Fibroblast of mammary gland (primary cell): ENCODE results near the gene CARTPT.

ENCODE experiments used
- DNase-seq: peaks from one replicate; pipeline ENCODE4 v3.0.0-alpha.2; 2010; ENCODE audit warnings: low read depth
- H3K4me3 ChIP-seq: 2 replicates; pipeline ENCODE4 v1.5.1; 2011; ENCODE audit warnings: low read depth, mild to moderate bottlenecking, low read length, moderate library complexity; ENCODE audit not compliant: control insufficient read depth
- TF ChIP-seq, protein P1 (sequence below): conservative IDR thresholded peaks from 2 replicates; pipeline ENCODE4 v1.5.1; 2011; ENCODE audit warnings: low read depth, low read length, inconsistent platforms; ENCODE audit not compliant: control insufficient read depth, insufficient read depth

Gene CARTPT

DNA sequence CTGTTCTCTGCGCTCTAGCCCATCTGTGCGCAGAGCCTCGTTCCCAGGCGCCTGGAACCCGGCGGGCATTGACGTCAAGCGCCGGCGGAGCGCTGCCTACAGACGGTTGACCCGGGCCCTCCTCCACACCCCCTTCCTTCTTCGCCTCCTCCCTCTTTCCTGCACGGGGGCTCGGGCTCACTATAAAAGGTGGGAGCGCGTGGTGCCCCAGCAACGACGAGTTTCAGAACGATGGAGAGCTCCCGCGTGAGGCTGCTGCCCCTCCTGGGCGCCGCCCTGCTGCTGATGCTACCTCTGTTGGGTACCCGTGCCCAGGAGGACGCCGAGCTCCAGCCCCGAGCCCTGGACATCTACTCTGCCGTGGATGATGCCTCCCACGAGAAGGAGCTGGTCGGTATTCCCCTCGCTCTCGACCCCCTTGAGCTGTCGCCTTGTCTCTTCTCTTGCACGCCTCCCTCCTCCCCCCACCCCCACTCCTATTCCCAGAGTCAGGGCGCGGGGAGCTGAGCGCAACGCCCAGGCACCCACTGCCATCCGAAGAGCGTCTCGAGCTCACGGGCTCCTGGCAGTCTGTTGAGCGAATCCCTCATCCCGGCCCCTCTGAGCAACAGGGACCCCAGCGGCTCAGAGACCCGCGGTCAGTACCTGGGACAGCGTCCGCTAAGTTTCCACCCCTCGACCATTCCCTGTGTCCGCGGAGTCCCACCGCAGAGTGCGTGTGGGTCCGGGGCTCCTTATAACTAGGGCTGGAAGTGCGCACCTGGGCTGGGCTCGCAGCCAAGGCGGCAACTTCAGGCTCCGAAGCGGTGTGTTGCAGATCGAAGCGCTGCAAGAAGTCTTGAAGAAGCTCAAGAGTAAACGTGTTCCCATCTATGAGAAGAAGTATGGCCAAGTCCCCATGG is at the start of gene CARTPT:
TSS of gene CARTPT (plus strand) at position 213 of the 902 bp plus-strand sequence. CDS start at position 232, 19 bp downstream.
- TF ChIP-seq, protein P1, sequence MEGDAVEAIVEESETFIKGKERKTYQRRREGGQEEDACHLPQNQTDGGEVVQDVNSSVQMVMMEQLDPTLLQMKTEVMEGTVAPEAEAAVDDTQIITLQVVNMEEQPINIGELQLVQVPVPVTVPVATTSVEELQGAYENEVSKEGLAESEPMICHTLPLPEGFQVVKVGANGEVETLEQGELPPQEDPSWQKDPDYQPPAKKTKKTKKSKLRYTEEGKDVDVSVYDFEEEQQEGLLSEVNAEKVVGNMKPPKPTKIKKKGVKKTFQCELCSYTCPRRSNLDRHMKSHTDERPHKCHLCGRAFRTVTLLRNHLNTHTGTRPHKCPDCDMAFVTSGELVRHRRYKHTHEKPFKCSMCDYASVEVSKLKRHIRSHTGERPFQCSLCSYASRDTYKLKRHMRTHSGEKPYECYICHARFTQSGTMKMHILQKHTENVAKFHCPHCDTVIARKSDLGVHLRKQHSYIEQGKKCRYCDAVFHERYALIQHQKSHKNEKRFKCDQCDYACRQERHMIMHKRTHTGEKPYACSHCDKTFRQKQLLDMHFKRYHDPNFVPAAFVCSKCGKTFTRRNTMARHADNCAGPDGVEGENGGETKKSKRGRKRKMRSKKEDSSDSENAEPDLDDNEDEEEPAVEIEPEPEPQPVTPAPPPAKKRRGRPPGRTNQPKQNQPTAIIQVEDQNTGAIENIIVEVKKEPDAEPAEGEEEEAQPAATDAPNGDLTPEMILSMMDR, result no peak
- peak; percentile 6 for DNase-seq
- no peak within 1 kb of the TSS for H3K4me3 ChIP-seq

DNA sequence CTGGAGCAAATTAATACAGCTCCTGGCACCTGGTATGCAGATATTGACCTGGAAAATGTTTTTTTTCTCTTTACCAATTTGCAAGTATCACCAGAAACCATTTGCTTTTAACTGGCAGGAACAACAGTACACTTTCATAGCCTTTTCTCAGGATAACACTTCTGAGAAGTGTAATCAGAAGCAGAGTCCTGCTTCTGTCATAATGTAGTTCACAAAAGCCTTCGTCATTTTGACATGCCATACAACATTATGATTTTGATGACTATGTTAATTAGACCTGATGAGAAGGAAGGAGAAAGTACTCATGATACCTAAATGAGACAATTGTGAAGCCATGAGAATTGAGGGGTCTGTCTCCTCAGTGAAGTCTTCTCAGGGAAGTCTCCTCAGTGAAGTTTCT is 41.1 kb upstream of the CARTPT start:
- no peak for DNase-seq
- TF ChIP-seq, protein P1, result no peak
- no peak overlapping the region for H3K4me3 ChIP-seq

DNA sequence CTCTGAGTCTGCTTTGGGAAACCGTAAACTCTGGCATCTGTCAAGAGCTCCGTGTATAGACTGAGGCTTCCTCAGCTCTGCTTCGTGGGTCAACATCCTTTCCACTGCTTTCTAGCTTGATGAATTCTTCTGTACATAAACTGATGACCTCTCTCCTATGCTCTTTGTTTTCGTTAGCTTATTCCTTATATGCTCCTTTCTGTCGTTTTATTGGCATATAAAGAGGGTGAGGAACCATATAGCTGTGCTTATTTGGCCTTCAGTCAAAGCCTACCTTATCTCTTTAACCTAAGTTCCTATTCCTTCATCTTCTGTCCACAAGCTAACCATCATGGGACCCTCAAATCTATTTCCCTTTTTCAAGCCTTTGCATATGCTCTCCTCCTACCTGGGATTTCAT is 39.4 kb upstream of the CARTPT start:
- DNase-seq, result no peak
- H3K4me3 ChIP-seq, result no peak overlapping the region
- TF ChIP-seq, protein P1, result no peak

DNA sequence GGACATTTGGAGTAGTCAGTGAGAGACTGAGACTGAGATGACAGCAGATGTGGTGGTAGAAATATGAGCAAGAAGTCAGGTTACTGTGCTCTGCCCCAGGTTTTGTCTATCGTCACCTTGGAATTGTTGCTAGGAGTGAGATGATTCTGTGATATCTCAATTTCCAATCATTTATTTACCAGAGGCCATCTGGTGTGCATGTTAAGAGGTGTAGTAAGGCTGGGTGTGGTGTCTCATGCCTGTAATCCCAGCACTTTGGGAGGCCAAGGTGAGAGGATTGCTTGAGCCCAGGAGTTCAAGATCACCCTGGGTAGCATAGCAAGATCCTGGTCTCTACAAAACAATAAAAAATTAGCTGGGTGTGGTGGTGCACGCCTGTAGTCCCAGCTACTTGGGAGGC is 38.6 kb upstream of the CARTPT start:
- TF ChIP-seq, protein P1, result no peak
- no peak for DNase-seq
- no peak overlapping the region for H3K4me3 ChIP-seq

DNA sequence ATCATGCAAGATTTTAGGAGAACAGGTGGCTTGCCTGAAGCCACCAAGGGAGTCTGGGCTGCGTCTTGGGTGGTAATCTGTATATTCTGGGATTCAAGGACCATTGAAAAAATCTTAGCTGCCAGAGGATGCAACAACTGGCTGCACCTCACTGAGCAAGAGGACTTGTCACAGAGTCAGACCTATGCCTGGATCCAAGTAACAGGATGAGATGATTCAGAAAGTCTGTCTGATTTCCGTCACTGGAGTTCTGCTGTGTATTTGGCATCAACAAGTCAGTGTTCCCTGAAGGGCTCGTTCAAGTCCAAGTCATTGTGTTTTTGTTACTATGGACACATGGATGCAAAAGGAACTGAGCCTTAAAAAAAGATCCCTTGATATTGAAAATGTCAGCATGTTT is 37.8 kb upstream of the CARTPT start:
- no peak overlapping the region for H3K4me3 ChIP-seq
- DNase-seq, result peak; percentile 57
- TF ChIP-seq, protein P1, result no peak

DNA sequence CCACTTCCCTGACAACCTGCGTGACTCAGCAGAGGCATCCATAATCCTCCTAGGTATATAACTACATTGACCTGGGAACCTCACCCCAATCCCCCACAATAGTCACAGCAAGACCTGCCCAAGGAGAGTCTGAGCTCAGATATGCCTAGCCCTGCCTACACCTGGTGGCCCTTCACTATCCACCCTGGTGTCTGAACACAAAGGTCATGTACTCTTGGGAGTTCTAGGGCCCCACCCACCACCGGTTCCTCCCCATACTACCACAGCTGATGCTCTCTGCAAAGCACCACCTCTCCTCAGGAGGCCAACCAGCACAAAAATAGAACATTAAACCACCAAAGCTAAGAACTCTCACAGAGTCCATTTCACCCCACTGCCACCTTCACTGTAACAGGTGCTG is 34.8 kb upstream of the CARTPT start:
- H3K4me3 ChIP-seq, result no peak overlapping the region
- TF ChIP-seq, protein P1, result no peak
- DNase-seq, result no peak
